PC-9 (cell line): ENCODE results near the gene TAL1. TPM values are rescaled to one million over a fixed set of nuclear protein-coding genes. Genes with fewer than 3 reads are reported as not detected.

Experiments
- BruUV-seq: library from RNA; stranded (reverse); fragments of 400-500 nt; replicated peaks from 2 replicates; lab custom pipeline; 2021; lab: Mats Ljungman, UMichigan
- CTCF ChIA-PET: fragments of 300-600 bp; sonication (Branson Sonifier 250); formaldehyde crosslinking; loops from one replicate; lab custom pipeline; 2022; ENCODE audit warnings: antibody characterized with exemption; lab: Charles Lee
- POLR2A ChIA-PET: fragments of 300-600 bp; sonication (Branson Sonifier 250); formaldehyde crosslinking; loops from one replicate; lab custom pipeline; 2022; ENCODE audit warnings: antibody characterized with exemption; ENCODE audit not compliant: unreplicated experiment; lab: Charles Lee
- DNase-seq, 2 experiments: peaks; one replicate each; pipeline versions ENCODE4 v3.0.0 to v3.0.0-alpha.2; 2015 to 2022; ENCODE audit warnings: mixed read lengths in 1 of 2
- H2AFZ ChIP-seq: fragments of 200-600 bp; sonication (generic); 2 replicates; pipeline ENCODE4 v1.8.1; 2017; ENCODE audit warnings: antibody characterized with exemption
- H3F3A ChIP-seq: fragments of 200-600 bp; sonication (generic); 2 replicates; pipeline ENCODE4 v1.8.1; 2017; ENCODE audit warnings: antibody characterized with exemption, mild to moderate bottlenecking, low read depth; ENCODE audit not compliant: insufficient read depth
- H3K27ac ChIP-seq: fragments of 200-600 bp; sonication (generic); 2 replicates; pipeline ENCODE4 v1.6.1; 2016; ENCODE audit warnings: mixed run types
- H3K27me3 ChIP-seq: fragments of 200-600 bp; sonication (generic); 2 replicates; pipeline ENCODE4 v1.6.1; 2016; ENCODE audit warnings: low read depth, mixed run types; ENCODE audit not compliant: insufficient read depth
- H3K36me3 ChIP-seq: fragments of 200-600 bp; sonication (generic); 2 replicates; pipeline ENCODE4 v1.6.1; 2016; ENCODE audit warnings: low read depth, mixed run types
- H3K4me1 ChIP-seq: fragments of 200-600 bp; sonication (generic); replicated peaks from 2 replicates; pipeline ENCODE4 v1.6.1; 2016; ENCODE audit warnings: mixed run types; ENCODE audit not compliant: insufficient read depth
- H3K4me2 ChIP-seq: fragments of 200-600 bp; sonication (generic); 2 replicates; pipeline ENCODE4 v1.6.1; 2017; ENCODE audit warnings: mixed run types
- H3K4me3 ChIP-seq: fragments of 200-600 bp; sonication (generic); 2 replicates; pipeline ENCODE4 v1.6.1; 2016; ENCODE audit warnings: mixed run types
- H3K79me2 ChIP-seq: fragments of 200-600 bp; sonication (generic); 2 replicates; pipeline ENCODE4 v1.6.1; 2017; ENCODE audit warnings: low read depth, mixed run types
- H3K9me2 ChIP-seq: fragments of 200-600 bp; sonication (generic); 2 replicates; pipeline ENCODE4 v1.8.1; 2017; ENCODE audit warnings: mild to moderate bottlenecking; ENCODE audit not compliant: insufficient read depth
- H3K9me3 ChIP-seq: fragments of 200-600 bp; sonication (generic); 2 replicates; pipeline ENCODE4 v1.8.1; 2016; ENCODE audit warnings: low read depth; ENCODE audit not compliant: insufficient read depth
- H4K20me1 ChIP-seq: fragments of 200-600 bp; sonication (generic); 2 replicates; pipeline ENCODE4 v1.8.1; 2017; ENCODE audit not compliant: insufficient read depth
- CTCF ChIP-seq: fragments of 200-600 bp; sonication (generic); conservative IDR thresholded peaks from 2 replicates; pipeline ENCODE4 v1.6.1; 2017; ENCODE audit warnings: mixed run types, antibody characterized with exemption, mild to moderate bottlenecking, moderate library complexity
- EZH2 ChIP-seq: fragments of 200-600 bp; sonication (generic); IDR thresholded peaks from 2 replicates; pipeline ENCODE4 v1.8.0; 2017; ENCODE audit warnings: antibody characterized with exemption, low read depth
- intact Hi-C: fragments of 100-400 bp; cut with micrococcal nuclease; formaldehyde crosslinking; loops from one replicate; pipeline ENCODE4 v1.10.0; 2022; ENCODE audit not compliant: unreplicated experiment
- total RNA-seq: library from RNA; stranded (reverse); gene quantifications from 2 replicates; pipeline ENCODE4 v1.2.3, GENCODE V29; 2021

TAL1 gene
- total RNA-seq, 1 experiment from 2014 or later, result not detected

GRCh38 chr1:47187231-47187925, 44.6 kb downstream of the TAL1 start:
- H3F3A ChIP-seq, result no peaks in the 10 kb centered on the region
- H3K4me1 ChIP-seq, result no peaks in the 10 kb centered on the region
- H3K27me3 ChIP-seq, result no peaks in the 10 kb centered on the region
- no peak for DNase-seq
- no peak for TF ChIP-seq CTCF
- TF ChIP-seq EZH2, result no peak
- ChIA-PET POLR2A (no interaction called here), CTCF (interaction anchor here (0.7 to 0.9 kb wide), 2 partner anchors 75 to 250 kb away, joined by 3 read pairs; no protein-coding TSS in a partner anchor)
- no peak overlapping the region for H2AFZ ChIP-seq
- no peaks in the 10 kb centered on the region for H3K9me3 ChIP-seq
- intact Hi-C loops, result no loop called here
- no peaks in the 10 kb centered on the region for H3K9me2 ChIP-seq
- no TSS peak for BruUV-seq
- H3K36me3 ChIP-seq, result no peaks in the 10 kb centered on the region
- no peak overlapping the region for H3K4me2 ChIP-seq
- no peaks in the 10 kb centered on the region for H3K79me2 ChIP-seq
- H3K27ac ChIP-seq, result no peak overlapping the region
- no peaks in the 10 kb centered on the region for H4K20me1 ChIP-seq
- H3K4me3 ChIP-seq, result no peak overlapping the region

GRCh38 chr1:47186267-47187185, 45.5 kb downstream of the TAL1 start:
- H3K4me2 ChIP-seq, result no peak overlapping the region
- CTCF ChIA-PET, result no interaction called here

More at GRCh38 chr1:47186267-47187185, 45.5 kb downstream of the TAL1 start:
- H3K27ac ChIP-seq, result no peak overlapping the region
- intact Hi-C loops, result no loop called here
- POLR2A ChIA-PET, result no interaction called here
- H2AFZ ChIP-seq, result no peak overlapping the region
- TF ChIP-seq CTCF (no peak), EZH2 (no peak)
- no peaks in the 10 kb centered on the region for H3F3A ChIP-seq
- H3K9me3 ChIP-seq, result no peaks in the 10 kb centered on the region
- no TSS peak for BruUV-seq
- H3K4me3 ChIP-seq, result no peak overlapping the region
- no peaks in the 10 kb centered on the region for H3K79me2 ChIP-seq
- H3K9me2 ChIP-seq, result no peaks in the 10 kb centered on the region
- DNase-seq, result no peak
- H3K4me1 ChIP-seq, result no peaks in the 10 kb centered on the region; the same call in 1 of the 2 replicates
- no peaks in the 10 kb centered on the region for H3K27me3 ChIP-seq
- no peaks in the 10 kb centered on the region for H3K36me3 ChIP-seq
- no peaks in the 10 kb centered on the region for H4K20me1 ChIP-seq
